ENCODE measurements around the gene NUDT1.

The NUDT1 gene

DNA sequence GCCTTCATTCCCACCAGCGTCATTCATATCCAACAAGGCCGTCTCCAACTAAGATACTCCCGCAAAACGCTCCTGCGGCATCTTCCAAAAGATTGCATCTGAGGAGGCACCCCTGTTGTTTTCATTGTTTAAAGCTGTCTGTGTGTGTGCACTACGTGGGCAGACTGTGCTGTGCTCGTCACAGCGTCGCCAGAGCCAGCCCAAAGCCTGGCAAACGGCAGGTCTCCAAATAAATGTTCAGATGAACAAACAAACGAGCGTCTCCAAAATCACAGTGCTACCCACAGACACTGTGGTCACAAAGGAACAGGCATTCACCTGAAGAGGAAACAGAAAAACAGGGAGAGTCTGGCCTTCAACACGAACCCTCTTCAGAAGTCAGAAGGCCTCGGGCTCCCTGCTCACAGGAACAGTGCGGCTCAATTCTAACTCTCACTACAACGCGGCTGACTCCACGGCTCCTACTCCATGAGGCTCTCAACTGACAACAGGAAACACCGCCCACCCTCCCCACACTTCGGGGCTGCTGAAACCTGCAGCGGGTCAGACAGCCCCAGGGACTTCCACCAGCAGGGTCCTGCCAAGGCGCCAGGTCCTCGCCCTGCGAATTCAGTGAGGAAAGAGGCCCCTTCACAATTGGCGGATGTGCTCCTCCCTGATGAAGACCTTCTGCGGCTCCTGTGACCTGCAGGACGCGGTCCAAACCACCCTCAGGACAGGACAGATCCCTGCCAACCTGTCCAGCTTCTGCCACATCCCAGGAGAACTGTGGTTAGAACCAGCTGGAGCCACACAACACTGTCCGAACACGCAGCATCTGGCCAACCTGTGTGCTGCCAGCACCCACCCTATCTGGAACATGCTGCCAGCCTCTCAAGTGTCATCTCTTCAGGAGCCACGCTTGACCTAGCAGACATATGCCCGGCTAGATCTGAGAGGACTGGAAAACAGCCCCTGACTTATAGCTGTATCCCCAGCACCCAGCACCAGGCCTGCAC is 45.3 kb upstream of the NUDT1 start:
- in situ Hi-C loops (cut with HindIII; ENCODE audit: low pct_ligation_motif_present, low sequenced_read_pairs), result no loop called here
- H3K27ac ChIP-seq, result no peak overlapping the region
- H3K36me3 ChIP-seq (replicated peaks), result peaks cover 7% of the 10 kb centered on the region
- DNase-seq, result no peak
- H3K4me3 ChIP-seq (ENCODE audit: low read depth, low read length), result no peak overlapping the region
- TF ChIP-seq, protein P1, sequence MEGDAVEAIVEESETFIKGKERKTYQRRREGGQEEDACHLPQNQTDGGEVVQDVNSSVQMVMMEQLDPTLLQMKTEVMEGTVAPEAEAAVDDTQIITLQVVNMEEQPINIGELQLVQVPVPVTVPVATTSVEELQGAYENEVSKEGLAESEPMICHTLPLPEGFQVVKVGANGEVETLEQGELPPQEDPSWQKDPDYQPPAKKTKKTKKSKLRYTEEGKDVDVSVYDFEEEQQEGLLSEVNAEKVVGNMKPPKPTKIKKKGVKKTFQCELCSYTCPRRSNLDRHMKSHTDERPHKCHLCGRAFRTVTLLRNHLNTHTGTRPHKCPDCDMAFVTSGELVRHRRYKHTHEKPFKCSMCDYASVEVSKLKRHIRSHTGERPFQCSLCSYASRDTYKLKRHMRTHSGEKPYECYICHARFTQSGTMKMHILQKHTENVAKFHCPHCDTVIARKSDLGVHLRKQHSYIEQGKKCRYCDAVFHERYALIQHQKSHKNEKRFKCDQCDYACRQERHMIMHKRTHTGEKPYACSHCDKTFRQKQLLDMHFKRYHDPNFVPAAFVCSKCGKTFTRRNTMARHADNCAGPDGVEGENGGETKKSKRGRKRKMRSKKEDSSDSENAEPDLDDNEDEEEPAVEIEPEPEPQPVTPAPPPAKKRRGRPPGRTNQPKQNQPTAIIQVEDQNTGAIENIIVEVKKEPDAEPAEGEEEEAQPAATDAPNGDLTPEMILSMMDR (IDR thresholded peaks at IDR 0.05; ENCODE audit: low read depth, low read length, missing control alignments), result no peak
- no peaks in the 10 kb centered on the region for H3K27me3 ChIP-seq (replicated peaks)

DNA sequence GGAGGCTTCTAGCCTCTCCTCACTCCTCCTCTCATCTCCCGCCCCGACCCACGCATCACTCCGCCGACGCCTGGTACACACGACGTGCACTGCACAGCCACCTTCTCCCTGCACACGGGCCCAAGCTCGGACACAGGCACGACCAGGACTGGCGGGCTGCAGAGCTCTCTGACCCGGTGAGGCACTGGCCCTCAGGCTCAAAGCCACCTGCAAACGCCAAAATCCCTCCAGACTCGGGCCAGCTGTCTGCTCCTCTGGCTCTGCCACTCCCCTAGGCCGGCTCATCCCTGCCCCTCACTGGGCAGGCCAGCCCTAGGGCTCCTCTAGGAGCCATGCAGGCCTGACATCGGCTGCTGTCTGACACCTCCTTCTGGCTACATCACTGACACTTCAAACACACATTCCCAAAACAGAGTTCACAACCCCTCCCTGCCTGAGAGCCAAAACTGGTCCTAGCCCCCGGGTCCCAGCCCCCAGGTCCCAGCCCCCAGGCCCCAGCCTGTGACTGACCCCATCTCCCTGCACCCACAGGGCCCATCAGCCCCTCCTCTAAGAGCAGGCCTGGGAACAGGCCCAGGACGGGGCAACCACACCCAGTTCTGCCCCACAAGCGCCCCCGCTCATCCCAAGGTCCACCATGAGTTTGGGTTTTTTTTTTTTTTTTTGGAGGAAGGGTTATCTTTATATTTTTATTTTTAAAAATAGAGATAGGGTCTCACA is 44.4 kb upstream of the NUDT1 start:
- DNase-seq, result no peak
- TF ChIP-seq, protein P1 (IDR thresholded peaks at IDR 0.05; ENCODE audit: low read depth, low read length, missing control alignments), result no peak
- Histone ChIP-seq H3K36me3 (replicated peaks) (peaks cover 7% of the 10 kb centered on the region), H3K27me3 (replicated peaks) (no peaks in the 10 kb centered on the region), H3K4me3 (ENCODE audit: low read depth, low read length) (no peak overlapping the region), H3K27ac (no peak overlapping the region)
- in situ Hi-C loops (cut with HindIII; ENCODE audit: low pct_ligation_motif_present, low sequenced_read_pairs), result no loop called here

DNA sequence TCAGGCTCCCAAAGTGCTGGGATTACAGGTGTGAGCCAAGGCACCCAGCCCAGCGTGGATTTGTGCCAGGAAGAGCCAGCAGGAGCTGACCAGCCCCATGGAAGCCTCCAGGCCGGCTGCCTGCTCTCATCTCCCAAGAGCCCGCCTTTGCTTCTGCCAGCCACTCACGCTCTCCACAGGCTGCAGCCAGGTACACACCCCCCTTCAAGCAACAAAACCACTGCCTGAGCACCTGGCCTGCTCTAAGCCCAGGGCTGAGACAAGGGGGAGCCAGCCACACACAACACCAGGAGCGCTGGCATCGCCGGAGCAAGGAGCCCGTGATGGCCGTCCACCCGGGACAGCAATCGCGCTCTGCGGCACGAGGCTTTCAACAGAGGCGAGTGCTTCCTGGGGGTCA is 43.8 kb upstream of the NUDT1 start:
- H3K27ac ChIP-seq, result no peak overlapping the region
- peaks cover 7% of the 10 kb centered on the region for H3K36me3 ChIP-seq (replicated peaks)
- no peak overlapping the region for H3K4me3 ChIP-seq (ENCODE audit: low read depth, low read length)
- TF ChIP-seq, protein P1 (IDR thresholded peaks at IDR 0.05; ENCODE audit: low read depth, low read length, missing control alignments), result no peak
- in situ Hi-C loops (cut with HindIII; ENCODE audit: low pct_ligation_motif_present, low sequenced_read_pairs), result no loop called here
- no peaks in the 10 kb centered on the region for H3K27me3 ChIP-seq (replicated peaks)
- no peak for DNase-seq

DNA sequence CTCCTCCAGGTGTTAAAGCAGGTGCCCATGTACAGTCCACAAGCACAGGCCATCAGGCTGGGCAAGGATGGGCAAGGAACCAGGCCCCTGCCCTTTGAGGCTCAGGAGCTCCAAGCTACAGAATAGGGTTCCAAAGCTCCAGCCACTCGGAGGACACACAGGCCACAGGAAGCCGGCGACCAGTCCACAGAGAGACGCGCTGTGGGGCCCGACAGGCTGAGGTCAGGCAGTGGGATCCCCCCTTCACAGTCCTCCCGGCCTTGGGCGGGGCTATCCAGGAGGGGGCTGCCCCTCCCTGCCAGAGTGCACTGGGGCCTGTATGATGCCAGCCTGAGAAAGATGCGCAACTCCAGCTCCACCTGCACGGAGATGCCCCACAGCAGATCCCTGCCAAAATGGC is 43.3 kb upstream of the NUDT1 start:
- no peak for DNase-seq
- TF ChIP-seq, protein P1 (IDR thresholded peaks at IDR 0.05; ENCODE audit: low read depth, low read length, missing control alignments), result no peak
- Histone ChIP-seq H3K4me3 (ENCODE audit: low read depth, low read length) (no peak overlapping the region), H3K36me3 (replicated peaks) (peaks cover 7% of the 10 kb centered on the region), H3K27ac (no peak overlapping the region), H3K27me3 (replicated peaks) (no peaks in the 10 kb centered on the region)
- in situ Hi-C loops (cut with HindIII; ENCODE audit: low pct_ligation_motif_present, low sequenced_read_pairs), result no loop called here

DNA sequence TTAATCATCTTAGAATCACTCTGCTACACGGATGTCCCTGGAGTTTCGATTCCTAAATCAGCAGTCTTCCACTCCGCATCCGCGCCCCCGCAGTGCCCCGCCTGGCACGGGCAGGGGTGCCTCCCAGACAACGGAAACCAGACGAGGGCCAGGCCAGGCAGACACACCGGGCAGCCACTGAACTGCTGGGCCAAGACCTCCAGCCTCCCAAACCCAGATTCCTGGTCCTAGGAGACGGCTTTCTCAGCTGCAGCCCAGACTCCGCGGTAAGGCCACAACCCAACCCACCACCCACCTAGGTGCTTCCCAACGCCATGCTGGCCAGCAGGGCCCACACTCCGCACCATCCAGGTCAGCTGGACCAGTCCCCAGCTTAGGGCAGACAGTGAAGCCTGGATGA is 42.5 kb upstream of the NUDT1 start:
- H3K36me3 ChIP-seq (replicated peaks), result peaks cover 7% of the 10 kb centered on the region
- TF ChIP-seq, protein P1 (IDR thresholded peaks at IDR 0.05; ENCODE audit: low read depth, low read length, missing control alignments), result no peak

More for the DNA sequence above, 42.5 kb upstream of the NUDT1 start:
- Histone ChIP-seq H3K4me3 (ENCODE audit: low read depth, low read length) (no peak overlapping the region), H3K27me3 (replicated peaks) (no peaks in the 10 kb centered on the region), H3K27ac (no peak overlapping the region)
- no peak for DNase-seq
- in situ Hi-C loops (cut with HindIII; ENCODE audit: low pct_ligation_motif_present, low sequenced_read_pairs), result no loop called here
